ENCODE data around the gene GPRIN1.

GPRIN1 gene

DNA sequence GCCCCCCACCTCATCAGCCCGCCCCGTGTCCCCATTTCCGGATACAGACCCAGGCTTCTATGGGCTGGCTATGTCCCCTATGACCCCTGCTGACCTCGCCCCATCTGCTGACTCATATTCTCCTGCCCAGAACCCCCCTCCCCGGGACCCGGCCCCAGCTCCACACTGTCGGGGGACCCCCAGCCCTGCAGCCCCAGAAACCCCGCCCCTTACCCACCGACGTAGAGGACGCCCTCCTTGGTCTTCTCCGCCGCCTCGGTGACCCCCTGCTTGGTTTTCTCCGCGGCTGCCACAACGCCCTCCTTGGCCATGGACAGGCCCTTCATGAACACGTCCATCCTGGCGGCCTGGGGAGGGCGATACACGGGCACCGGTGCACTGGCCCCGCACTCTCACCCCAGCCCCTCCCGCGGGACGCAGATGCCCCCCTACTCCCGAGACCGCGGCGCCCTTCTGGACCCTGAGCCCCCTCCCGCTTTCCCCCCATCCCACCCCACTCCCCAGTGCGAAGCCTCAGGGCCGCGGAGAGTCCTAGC lies 19.4 kb upstream of the GPRIN1 start:
- Histone ChIP-seq H3K9me3 (ENCODE audit: low read length) (no peaks in the 10 kb centered on the region), H3K27me3 (ENCODE audit: control insufficient read depth in 1 of 2, insufficient read depth in 2 of 2, low read length in 2 of 2) (peaks cover 28 to 74% of the 10 kb centered on the region in 2 donors), H3K4me1 (ENCODE audit: insufficient read depth, low read length) (no peaks in the 10 kb centered on the region), H3K4me3 (ENCODE audit: low read depth in 1 of 2, low read length in 2 of 2) (no peak overlapping the region), H3K36me3 (ENCODE audit: insufficient read depth, low read length) (no peaks in the 10 kb centered on the region), H3K27ac (ENCODE audit: low read depth, low read length) (no peak overlapping the region), H3K9ac (ENCODE audit: low read length) (no peak overlapping the region)

DNA sequence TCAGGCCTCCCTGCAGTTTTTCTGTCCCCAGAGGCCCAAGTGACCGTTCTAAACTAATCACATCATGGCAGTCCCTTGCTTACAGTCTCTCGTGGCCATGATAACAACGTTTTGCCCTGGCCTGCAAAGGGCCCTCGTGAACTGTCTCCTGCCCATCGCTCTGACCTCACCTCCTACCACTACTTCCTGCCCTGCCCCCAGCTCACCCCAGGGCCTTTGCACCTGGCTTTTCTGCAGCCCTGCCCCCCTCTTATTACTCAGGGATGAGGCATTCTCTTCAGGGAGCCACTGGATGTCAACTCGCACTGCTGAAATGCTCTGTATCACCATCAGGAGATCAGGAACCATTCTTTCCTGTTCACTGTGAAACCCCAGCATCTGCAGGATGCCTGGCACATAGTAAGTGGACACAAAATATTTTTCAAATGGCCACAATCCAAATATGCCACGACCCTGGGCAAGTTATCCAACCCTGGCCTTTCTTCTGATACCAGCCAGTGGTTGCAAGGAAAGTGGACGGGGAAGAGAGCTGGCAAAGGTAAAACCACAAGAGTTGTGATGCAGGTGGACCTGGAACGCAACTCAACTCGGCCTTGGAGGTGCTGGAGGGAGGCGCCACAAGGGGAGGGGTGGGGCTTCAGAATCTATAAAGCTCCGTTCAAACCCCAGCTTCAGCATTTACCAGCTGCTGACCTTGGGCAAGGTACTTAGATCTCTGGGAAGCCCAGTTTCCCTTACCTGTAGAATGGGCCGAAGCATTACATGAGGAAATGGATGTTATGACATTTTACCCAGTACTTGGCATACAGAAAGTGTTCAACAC lies 18.7 kb upstream of the GPRIN1 start:
- Histone ChIP-seq H3K9ac (ENCODE audit: low read length) (no peak overlapping the region), H3K27ac (ENCODE audit: low read depth, low read length) (no peak overlapping the region), H3K36me3 (ENCODE audit: insufficient read depth, low read length) (no peaks in the 10 kb centered on the region), H3K9me3 (ENCODE audit: low read length) (no peaks in the 10 kb centered on the region), H3K27me3 (ENCODE audit: control insufficient read depth in 1 of 2, insufficient read depth in 2 of 2, low read length in 2 of 2) (peaks cover 28 to 72% of the 10 kb centered on the region in 2 donors), H3K4me1 (ENCODE audit: insufficient read depth, low read length) (no peaks in the 10 kb centered on the region), H3K4me3 (ENCODE audit: low read depth in 1 of 2, low read length in 2 of 2) (no peak overlapping the region)

DNA sequence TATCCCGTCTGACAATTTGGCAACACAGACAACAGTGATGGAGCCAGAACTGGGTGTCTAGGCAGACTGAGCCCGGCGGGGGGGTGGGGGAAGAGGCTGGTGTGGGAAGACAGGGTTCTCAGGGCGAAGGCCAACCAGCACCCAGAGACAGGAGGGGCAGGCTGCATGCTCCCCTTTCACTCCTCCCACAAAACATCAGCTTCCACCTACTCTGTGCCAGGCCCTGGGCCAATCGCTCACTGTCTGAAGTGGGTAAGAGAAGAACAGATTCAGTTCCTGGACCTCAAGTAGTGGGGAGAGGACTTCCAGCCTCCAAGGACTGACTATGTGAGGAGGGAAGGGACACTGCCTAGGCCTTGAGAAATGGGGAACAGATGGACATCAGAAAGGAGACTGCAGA lies 17.6 kb upstream of the GPRIN1 start:
- H3K27me3 ChIP-seq (ENCODE audit: control insufficient read depth in 1 of 2, insufficient read depth in 2 of 2, low read length in 2 of 2): peaks cover 28 to 62% of the 10 kb centered on the region in 2 donors
- no peaks in the 10 kb centered on the region for H3K36me3 ChIP-seq (ENCODE audit: insufficient read depth, low read length)
- H3K4me3 ChIP-seq (ENCODE audit: low read depth in 1 of 2, low read length in 2 of 2): no peak overlapping the region
- no peak overlapping the region for H3K9ac ChIP-seq (ENCODE audit: low read length)
- no peaks in the 10 kb centered on the region for H3K4me1 ChIP-seq (ENCODE audit: insufficient read depth, low read length)
- H3K27ac ChIP-seq (ENCODE audit: low read depth, low read length): no peak overlapping the region
- no peaks in the 10 kb centered on the region for H3K9me3 ChIP-seq (ENCODE audit: low read length)

DNA sequence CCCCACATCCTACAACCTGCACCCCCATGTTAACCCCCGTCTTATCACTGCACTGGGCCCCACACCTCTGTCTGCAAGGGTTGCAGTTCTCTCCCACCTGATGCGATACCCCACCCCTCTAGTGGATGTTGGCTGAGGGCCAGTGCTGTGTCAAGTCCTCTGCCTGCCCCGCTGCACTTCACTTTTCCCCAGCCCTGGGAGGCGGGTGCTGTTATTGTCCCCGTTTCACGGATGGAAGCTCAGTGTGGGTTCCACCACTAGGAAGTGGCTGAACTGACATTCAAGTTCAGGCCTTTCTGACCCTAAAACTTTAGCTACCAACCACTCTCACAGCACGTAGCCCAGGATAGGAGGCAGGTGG lies 16.9 kb upstream of the GPRIN1 start:
- Histone ChIP-seq H3K27ac (ENCODE audit: low read depth, low read length) (no peak overlapping the region), H3K9ac (ENCODE audit: low read length) (no peak overlapping the region), H3K27me3 (ENCODE audit: control insufficient read depth in 1 of 2, insufficient read depth in 2 of 2, low read length in 2 of 2) (peaks cover 28 to 62% of the 10 kb centered on the region in 2 donors), H3K36me3 (ENCODE audit: insufficient read depth, low read length) (no peaks in the 10 kb centered on the region), H3K4me1 (ENCODE audit: insufficient read depth, low read length) (no peaks in the 10 kb centered on the region), H3K4me3 (ENCODE audit: low read depth in 1 of 2, low read length in 2 of 2) (no peak overlapping the region), H3K9me3 (ENCODE audit: low read length) (no peaks in the 10 kb centered on the region)

DNA sequence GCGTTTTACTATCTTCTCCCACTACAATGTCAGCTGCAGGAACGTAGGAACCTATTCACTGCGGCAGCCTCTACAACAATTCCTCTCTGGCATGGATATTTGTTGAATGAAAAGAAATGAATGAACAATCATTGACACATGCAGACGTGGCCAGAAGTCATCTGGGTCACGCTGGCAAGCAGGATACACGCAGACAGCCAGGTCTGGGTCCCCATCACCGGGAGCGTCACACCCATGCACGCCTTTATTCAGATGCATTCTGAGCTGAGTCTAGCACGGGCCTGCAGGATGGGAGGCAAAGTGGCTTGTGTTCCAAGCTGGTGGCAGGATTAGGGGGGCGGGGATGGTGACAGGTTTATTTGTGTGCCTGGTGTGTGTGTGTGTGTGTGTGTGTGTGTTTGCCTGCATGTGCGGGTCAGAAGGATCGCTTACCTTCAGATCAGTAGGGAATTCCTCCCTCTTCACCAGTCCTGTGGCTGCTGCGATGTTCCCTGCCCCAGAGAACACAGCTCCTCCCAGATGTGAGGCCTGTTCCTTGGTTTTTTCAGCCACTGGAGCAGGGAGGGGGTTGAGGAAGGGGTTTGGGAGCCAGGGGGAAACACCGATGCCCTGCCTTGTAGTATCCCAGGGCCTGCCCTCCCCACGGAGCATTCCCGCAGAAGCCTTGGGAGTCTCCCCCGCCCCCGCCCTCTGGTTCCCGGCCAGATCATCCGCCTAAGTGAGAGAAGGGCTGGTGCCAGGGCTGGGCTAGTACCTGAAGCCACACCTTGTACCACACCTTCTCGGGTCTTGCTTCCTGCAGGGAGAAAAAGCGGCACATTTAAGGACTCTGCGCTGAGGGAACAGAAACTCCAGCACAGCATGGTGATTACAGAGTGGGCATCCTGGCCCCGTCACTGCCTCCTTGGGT lies 16.3 kb upstream of the GPRIN1 start:
- no peak overlapping the region for H3K9ac ChIP-seq (ENCODE audit: low read length)
- no peak overlapping the region for H3K27ac ChIP-seq (ENCODE audit: low read depth, low read length)
- no peaks in the 10 kb centered on the region for H3K36me3 ChIP-seq (ENCODE audit: insufficient read depth, low read length)
- no peak overlapping the region for H3K4me3 ChIP-seq (ENCODE audit: low read depth in 1 of 2, low read length in 2 of 2)
- H3K27me3 ChIP-seq (ENCODE audit: control insufficient read depth in 1 of 2, insufficient read depth in 2 of 2, low read length in 2 of 2): peaks cover 33 to 66% of the 10 kb centered on the region in 2 donors
- no peaks in the 10 kb centered on the region for H3K9me3 ChIP-seq (ENCODE audit: low read length)
- H3K4me1 ChIP-seq (ENCODE audit: insufficient read depth, low read length): no peaks in the 10 kb centered on the region

DNA sequence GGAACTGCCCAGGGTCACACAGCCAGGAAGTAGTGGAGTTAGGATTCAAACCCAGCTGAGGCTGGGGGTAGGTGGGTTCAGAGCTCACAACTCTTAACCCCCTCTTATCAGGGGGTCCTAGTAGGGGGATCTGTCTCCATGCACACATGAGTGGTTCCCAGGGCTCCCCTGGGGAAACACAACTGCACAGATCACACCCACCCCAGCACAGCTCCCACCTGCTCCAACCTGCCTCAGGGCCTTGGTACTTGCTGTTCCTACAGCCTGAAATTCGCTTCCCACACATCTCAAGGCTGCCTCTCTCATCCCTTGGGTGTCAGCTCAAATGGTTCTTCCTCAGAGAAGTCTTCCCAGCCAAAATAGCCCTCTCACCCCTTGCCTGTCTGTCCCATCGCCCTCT lies 15.6 kb upstream of the GPRIN1 start:
- H3K27ac ChIP-seq (ENCODE audit: low read depth, low read length): no peak overlapping the region
- H3K4me3 ChIP-seq (ENCODE audit: low read depth in 1 of 2, low read length in 2 of 2): no peak overlapping the region
- no peak overlapping the region for H3K9ac ChIP-seq (ENCODE audit: low read length)
- no peaks in the 10 kb centered on the region for H3K36me3 ChIP-seq (ENCODE audit: insufficient read depth, low read length)
- H3K4me1 ChIP-seq (ENCODE audit: insufficient read depth, low read length): no peaks in the 10 kb centered on the region
- peaks cover 40 to 67% of the 10 kb centered on the region in 2 donors for H3K27me3 ChIP-seq (ENCODE audit: control insufficient read depth in 1 of 2, insufficient read depth in 2 of 2, low read length in 2 of 2)
- H3K9me3 ChIP-seq (ENCODE audit: low read length): no peaks in the 10 kb centered on the region

DNA sequence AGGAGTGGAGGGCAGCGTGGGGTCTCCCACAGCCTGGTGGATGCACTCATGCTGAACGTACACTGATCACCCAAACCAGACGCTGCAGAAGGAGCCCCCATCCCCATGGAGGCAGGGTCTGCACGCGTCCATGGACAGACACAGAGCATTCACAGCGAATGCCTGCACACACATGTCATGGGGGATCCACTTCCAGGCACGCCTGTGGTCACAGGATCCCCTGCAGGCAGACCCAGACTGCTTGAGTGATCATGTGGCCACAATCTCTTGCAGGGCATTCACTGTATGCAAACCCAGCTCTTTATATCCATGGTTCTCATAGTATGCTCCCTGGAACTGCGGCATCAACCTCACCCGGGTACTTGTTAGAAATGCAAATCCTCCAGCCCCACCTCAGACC lies 15.0 kb upstream of the GPRIN1 start:
- H3K4me1 ChIP-seq (ENCODE audit: insufficient read depth, low read length): no peaks in the 10 kb centered on the region
- H3K9me3 ChIP-seq (ENCODE audit: low read length): no peaks in the 10 kb centered on the region
- H3K9ac ChIP-seq (ENCODE audit: low read length): no peak overlapping the region
- peaks cover 42 to 67% of the 10 kb centered on the region in 2 donors for H3K27me3 ChIP-seq (ENCODE audit: control insufficient read depth in 1 of 2, insufficient read depth in 2 of 2, low read length in 2 of 2)
- H3K27ac ChIP-seq (ENCODE audit: low read depth, low read length): no peak overlapping the region
- H3K36me3 ChIP-seq (ENCODE audit: insufficient read depth, low read length): no peaks in the 10 kb centered on the region
- H3K4me3 ChIP-seq (ENCODE audit: low read depth in 1 of 2, low read length in 2 of 2): no peak overlapping the region

DNA sequence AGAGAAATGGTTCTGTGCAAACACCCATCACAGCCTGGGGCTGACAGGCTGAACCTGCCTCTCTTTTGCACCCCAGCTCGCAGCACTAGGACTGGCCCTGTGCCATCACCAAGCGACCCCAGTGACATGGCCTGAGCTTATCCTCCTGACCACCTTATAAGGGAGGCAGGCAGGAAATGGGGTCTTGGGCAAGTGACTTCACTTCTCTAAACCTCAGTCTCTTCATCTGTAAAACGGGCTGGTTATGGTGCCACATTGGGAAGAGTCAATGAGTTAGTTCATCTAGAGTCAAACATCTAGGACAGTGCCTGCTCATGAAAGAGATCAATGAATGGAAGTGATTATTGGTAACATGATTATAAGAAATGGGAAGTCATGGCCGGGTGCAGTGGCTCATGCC lies 14.2 kb upstream of the GPRIN1 start:
- no peaks in the 10 kb centered on the region for H3K4me1 ChIP-seq (ENCODE audit: insufficient read depth, low read length)
- no peak overlapping the region for H3K9ac ChIP-seq (ENCODE audit: low read length)
- H3K4me3 ChIP-seq (ENCODE audit: low read depth in 1 of 2, low read length in 2 of 2): no peak overlapping the region
- no peak overlapping the region for H3K27ac ChIP-seq (ENCODE audit: low read depth, low read length)
- peaks cover 38 to 67% of the 10 kb centered on the region in 2 donors for H3K27me3 ChIP-seq (ENCODE audit: control insufficient read depth in 1 of 2, insufficient read depth in 2 of 2, low read length in 2 of 2)
- no peaks in the 10 kb centered on the region for H3K9me3 ChIP-seq (ENCODE audit: low read length)
- H3K36me3 ChIP-seq (ENCODE audit: insufficient read depth, low read length): no peaks in the 10 kb centered on the region

DNA sequence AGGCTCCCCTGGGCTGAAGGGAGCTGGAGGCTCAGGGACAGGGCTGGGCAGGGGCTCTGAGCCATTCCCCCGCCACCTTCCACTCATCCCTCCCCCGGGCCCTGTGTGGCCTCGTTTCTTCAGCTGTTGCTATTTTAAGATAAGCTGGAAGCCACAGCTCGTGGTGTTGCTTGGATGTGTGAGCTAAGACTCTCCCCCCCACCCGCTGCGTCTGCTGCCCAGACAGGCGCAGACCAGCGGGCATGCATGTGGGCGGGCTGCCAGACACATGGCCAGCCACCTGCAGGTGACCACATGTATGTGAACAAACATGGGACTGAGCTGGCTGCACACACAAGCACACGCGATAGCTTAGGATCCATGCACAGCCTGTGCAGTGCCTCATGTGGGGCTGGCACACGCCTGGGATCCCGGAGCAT lies 11.7 kb upstream of the GPRIN1 start:
- H3K36me3 ChIP-seq (ENCODE audit: insufficient read depth, low read length): no peaks in the 10 kb centered on the region
- H3K4me3 ChIP-seq (ENCODE audit: low read depth in 1 of 2, low read length in 2 of 2): no peak overlapping the region
- H3K27ac ChIP-seq (ENCODE audit: low read depth, low read length): no peak overlapping the region
- peaks cover 29 to 65% of the 10 kb centered on the region in 2 donors for H3K27me3 ChIP-seq (ENCODE audit: control insufficient read depth in 1 of 2, insufficient read depth in 2 of 2, low read length in 2 of 2)
- H3K9ac ChIP-seq (ENCODE audit: low read length): no peak overlapping the region
- no peaks in the 10 kb centered on the region for H3K9me3 ChIP-seq (ENCODE audit: low read length)
- H3K4me1 ChIP-seq (ENCODE audit: insufficient read depth, low read length): no peaks in the 10 kb centered on the region

DNA sequence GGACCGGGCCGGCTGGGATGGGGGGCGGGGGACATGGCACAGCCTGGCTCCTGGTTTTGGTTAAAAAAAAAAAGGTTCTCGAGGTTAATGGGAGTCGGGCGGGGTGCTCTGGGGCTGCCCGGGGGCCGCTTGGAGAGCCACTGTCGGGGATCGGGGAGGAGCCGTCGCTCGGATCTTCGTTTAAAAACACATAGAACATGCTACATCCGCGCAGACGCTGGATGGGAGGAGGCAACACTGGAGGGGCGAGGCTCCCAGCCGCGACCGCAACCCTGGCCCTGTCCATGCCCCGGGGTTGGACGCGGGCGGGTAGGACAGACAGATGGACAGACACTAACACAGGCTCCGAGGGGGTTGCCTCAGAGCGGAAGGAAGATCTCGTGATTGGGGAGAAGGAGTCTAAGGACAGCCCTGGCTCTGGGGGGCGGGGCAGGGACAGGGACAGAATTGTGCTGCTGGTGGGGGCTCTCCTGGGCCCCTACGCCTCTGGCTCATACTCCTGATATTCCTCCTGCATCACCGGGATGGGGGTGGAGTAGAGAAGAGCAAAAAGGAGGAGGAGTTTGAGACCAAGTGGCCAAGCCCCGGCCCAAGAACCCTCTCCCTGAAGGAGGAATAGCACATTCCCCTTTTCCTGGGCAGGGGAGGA lies 10.5 kb upstream of the GPRIN1 start:
- Histone ChIP-seq H3K36me3 (ENCODE audit: insufficient read depth, low read length) (no peaks in the 10 kb centered on the region), H3K4me1 (ENCODE audit: insufficient read depth, low read length) (no peaks in the 10 kb centered on the region), H3K9me3 (ENCODE audit: low read length) (no peaks in the 10 kb centered on the region), H3K4me3 (ENCODE audit: low read depth in 1 of 2, low read length in 2 of 2) (no peak overlapping the region), H3K27me3 (ENCODE audit: control insufficient read depth in 1 of 2, insufficient read depth in 2 of 2, low read length in 2 of 2) (peaks cover 36 to 73% of the 10 kb centered on the region in 2 donors), H3K9ac (ENCODE audit: low read length) (no peak overlapping the region), H3K27ac (ENCODE audit: low read depth, low read length) (no peak overlapping the region)

Measured in muscle layer of colon (tissue), 2 donors.